SK-N-SH (cell line): ENCODE results near the gene GFPT2. TPM values are rescaled to one million over a fixed set of nuclear protein-coding genes. Genes with fewer than 3 reads are reported as not detected.

ENCODE experiments used
- CTCF ChIA-PET: fragments of 300-600, 350-600 bp; formaldehyde crosslinking; extraction: SDS; loops from one replicate; lab custom pipeline; 2021; lab: Yijun Ruan, JAX
- POLR2A ChIA-PET: fragments of 350-600 bp; sonication (Branson Sonifier 250); formaldehyde crosslinking; extraction: SDS; loops from one replicate; lab custom pipeline; 2020; ENCODE audit warnings: antibody characterized with exemption, inconsistent platforms; lab: Yijun Ruan, JAX
- DNase-seq: peaks from one replicate; pipeline ENCODE4 v3.0.0; 2012
- H2AFZ ChIP-seq: fragments of 200-600 bp; sonication (generic); 2 replicates; pipeline ENCODE4 v1.8.1; 2016; ENCODE audit warnings: antibody characterized with exemption, mild to moderate bottlenecking, low read depth
- H3F3A ChIP-seq: fragments of 200-600 bp; sonication (generic); replicated peaks from 2 replicates; pipeline ENCODE3; 2016; ENCODE audit warnings: antibody characterized with exemption, mild to moderate bottlenecking; ENCODE audit not compliant: insufficient read depth
- H3K27ac ChIP-seq, 2 experiments: fragments of 200-500 bp in 1 of 2; fragments of 200-600 bp in 1 of 2; sonication (Bioruptor generic) in 1 of 2; sonication (generic), shearing (Covaris generic) in 1 of 2; 2 replicates each; pipeline versions ENCODE4 v1.5.1 to v1.6.1; 2014 to 2016; ENCODE audit warnings: low read depth in 2 of 2, inconsistent platforms in 1 of 2, low read length in 1 of 2, mild to moderate bottlenecking in 1 of 2, mixed read lengths in 1 of 2
- H3K27me3 ChIP-seq: fragments of 200-600 bp; sonication (generic), shearing (Covaris generic); 2 replicates; pipeline ENCODE4 v1.6.1; 2016; ENCODE audit warnings: mixed run types; ENCODE audit not compliant: insufficient read depth
- H3K36me3 ChIP-seq, 2 experiments: fragments of 200-500 bp in 1 of 2; fragments of 200-600 bp in 1 of 2; sonication (Bioruptor generic) in 1 of 2; sonication (generic) in 1 of 2; replicated peaks in 1 of 2; 2 replicates each; pipeline versions ENCODE3 to v1.5.1; 2014 to 2016; ENCODE audit warnings: low read length in 1 of 2, mild to moderate bottlenecking in 1 of 2; ENCODE audit not compliant: insufficient read depth in 2 of 2, control insufficient read depth in 1 of 2
- H3K4me1 ChIP-seq, 2 experiments: fragments of 200-500 bp in 1 of 2; fragments of 200-600 bp in 1 of 2; sonication (Bioruptor generic) in 1 of 2; sonication (generic), shearing (Covaris generic) in 1 of 2; 2 replicates each; pipeline versions ENCODE4 v1.5.1 to v1.6.1; 2014 to 2016; ENCODE audit warnings: low read depth in 1 of 2, low read length in 1 of 2, mixed run types in 1 of 2; ENCODE audit not compliant: insufficient read depth in 2 of 2, control insufficient read depth in 1 of 2
- H3K4me2 ChIP-seq: fragments of 200-600 bp; sonication (generic), shearing (Covaris generic); 2 replicates; pipeline ENCODE4 v1.6.1; 2017; ENCODE audit warnings: mixed run types
- H3K4me3 ChIP-seq, 2 experiments: fragments of 200-500 bp in 1 of 2; fragments of 200-600 bp in 1 of 2; sonication (Bioruptor generic) in 1 of 2; sonication (generic), shearing (Covaris generic) in 1 of 2; 2 replicates each; pipeline versions ENCODE4 v1.5.1 to v1.8.1; 2014 to 2016; ENCODE audit warnings: low read depth in 2 of 2, inconsistent platforms in 1 of 2, low read length in 1 of 2, mild to moderate bottlenecking in 1 of 2, mixed read lengths in 1 of 2, moderate library complexity in 1 of 2
- H3K79me2 ChIP-seq: fragments of 200-600 bp; sonication (generic); 2 replicates; pipeline ENCODE4 v1.8.1; 2017; ENCODE audit warnings: mild to moderate bottlenecking; ENCODE audit not compliant: insufficient read depth
- H3K9ac ChIP-seq: fragments of 200-600 bp; sonication (generic); 2 replicates; pipeline ENCODE4 v1.6.1; 2017; ENCODE audit warnings: mixed run types
- H3K9me2 ChIP-seq: fragments of 200-600 bp; sonication (generic); 2 replicates; pipeline ENCODE4 v1.6.1; 2017; ENCODE audit warnings: mixed run types
- H3K9me3 ChIP-seq: fragments of 200-600 bp; sonication (generic); 2 replicates; pipeline ENCODE4 v1.6.1; 2017; ENCODE audit warnings: mixed run types, mild to moderate bottlenecking, moderate library complexity
- H4K20me1 ChIP-seq: fragments of 200-600 bp; sonication (generic); 2 replicates; pipeline ENCODE4 v1.6.1; 2017; ENCODE audit warnings: mild to moderate bottlenecking, mixed run types; ENCODE audit not compliant: insufficient read depth
- EP300 ChIP-seq, 2 experiments: IDR thresholded peaks; 2 replicates each; pipeline versions ENCODE4 v1.4.0 to v1.6.1; 2012; ENCODE audit warnings: borderline replicate concordance in 1 of 2, low read depth in 1 of 2, low read length in 1 of 2
- EZH2phosphoT487 ChIP-seq: fragments of 200-600 bp; sonication (generic); IDR thresholded peaks from 2 replicates; pipeline ENCODE4 v1.6.1; 2017; ENCODE audit warnings: low read depth, mixed run types, mild to moderate bottlenecking, antibody characterized with exemption, moderate library complexity, borderline replicate concordance
- FOXM1 ChIP-seq: IDR thresholded peaks from 2 replicates; pipeline ENCODE4 v1.4.0; 2012; ENCODE audit warnings: low read depth, mild to moderate bottlenecking
- GABPA ChIP-seq: IDR thresholded peaks from 2 replicates; pipeline ENCODE4 v1.4.0; 2012; ENCODE audit warnings: low read depth, mild to moderate bottlenecking
- GATA2 ChIP-seq: sonication (generic); formaldehyde crosslinking; IDR thresholded peaks from 2 replicates; pipeline ENCODE4 v1.5.0; 2020; ENCODE audit warnings: mild to moderate bottlenecking, missing genetic modification reagents
- JUND ChIP-seq: IDR thresholded peaks from 2 replicates; pipeline ENCODE4 v1.4.0; 2012
- NFIC ChIP-seq: IDR thresholded peaks from 2 replicates; pipeline ENCODE4 v1.4.0; 2012; ENCODE audit warnings: borderline replicate concordance
- POLR2AphosphoS5 ChIP-seq: IDR thresholded peaks from 2 replicates; pipeline ENCODE4 v1.6.1; 2012; ENCODE audit warnings: low read depth, low read length
- RAD21 ChIP-seq: IDR thresholded peaks from 2 replicates; pipeline ENCODE4 v1.6.1; 2012; ENCODE audit warnings: mild to moderate bottlenecking, low read length
- RXRA ChIP-seq: IDR thresholded peaks from 2 replicates; pipeline ENCODE4 v1.4.0; 2012; ENCODE audit warnings: low read depth, mild to moderate bottlenecking, borderline replicate concordance
- SMC3 ChIP-seq: IDR thresholded peaks from 2 replicates; pipeline ENCODE4 v1.6.1; 2012; ENCODE audit warnings: low read depth, low read length, improper control_type of control experiment
- TEAD4 ChIP-seq: IDR thresholded peaks from 2 replicates; pipeline ENCODE4 v1.4.0; 2012; ENCODE audit warnings: mild to moderate bottlenecking, borderline replicate concordance; ENCODE audit not compliant: insufficient read depth
- WGBS: methylation state at CpG from one replicate; pipeline ENCODE4 v1.1.6; 2017; ENCODE audit warnings: low lambda C conversion rate; 5-methylcytosine and 5-hydroxymethylcytosine counted together
- polyA plus RNA-seq, 3 experiments: library from polyadenylated mRNA; depleted of rRNA; stranded (reverse); fragments of >200 nt; gene quantifications; 2 replicates each; pipeline ENCODE4 v1.2.3, GENCODE V29; 2012
- TF ChIP-seq, protein P1 (sequence below): IDR thresholded peaks from 2 replicates; pipeline ENCODE4 v1.4.0; 2012; ENCODE audit warnings: low read depth, borderline replicate concordance
- TF ChIP-seq, protein P2 (sequence below): fragments of 150-350 bp; IDR thresholded peaks from 2 replicates; pipeline ENCODE4 v1.6.1; 2017; ENCODE audit warnings: antibody characterized with exemption, low read length, low read depth, borderline replicate concordance

The GFPT2 gene
- polyA plus RNA-seq, 1 of the 3 experiments (the other 2 are of a cell fraction): 8.1 TPM

- ChIA-PET POLR2A (no interaction called here), CTCF (interaction anchor here (2.6 to 3.4 kb wide), 2 partner anchors 19 to 124 kb away, joined by 13 to 15 read pairs; no protein-coding TSS in a partner anchor)
- Histone ChIP-seq H4K20me1 (no peaks in the 10 kb centered on the region), H2AFZ (no peak overlapping the region), H3K27ac (no peak overlapping the region), H3K9ac (no peak overlapping the region), H3K79me2 (no peaks in the 10 kb centered on the region), H3K36me3 (no peaks in the 10 kb centered on the region), H3K4me1 (peaks cover 0 to 24% of the 10 kb centered on the region in 2 experiments; a peak in 1 of 4 replicates), H3K4me3 (no peak overlapping the region), H3K9me2 (no peaks in the 10 kb centered on the region), H3F3A (no peaks in the 10 kb centered on the region), H3K9me3 (no peaks in the 10 kb centered on the region), H3K4me2 (no peak overlapping the region), H3K27me3 (no peaks in the 10 kb centered on the region)
- no peak for TF ChIP-seq RXRA
- TF ChIP-seq, protein P1, sequence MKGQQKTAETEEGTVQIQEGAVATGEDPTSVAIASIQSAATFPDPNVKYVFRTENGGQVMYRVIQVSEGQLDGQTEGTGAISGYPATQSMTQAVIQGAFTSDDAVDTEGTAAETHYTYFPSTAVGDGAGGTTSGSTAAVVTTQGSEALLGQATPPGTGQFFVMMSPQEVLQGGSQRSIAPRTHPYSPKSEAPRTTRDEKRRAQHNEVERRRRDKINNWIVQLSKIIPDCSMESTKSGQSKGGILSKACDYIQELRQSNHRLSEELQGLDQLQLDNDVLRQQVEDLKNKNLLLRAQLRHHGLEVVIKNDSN: no peak
- no peak for TF ChIP-seq EP300 (IDR thresholded peaks at IDR 0.05; ENCODE audit: borderline replicate concordance in 1 of 2, low read depth in 1 of 2, low read length in 1 of 2)
- no peak for TF ChIP-seq GABPA
- TF ChIP-seq GATA2 (CRISPR knock-in tag): no peak
- no peak for TF ChIP-seq FOXM1
- TF ChIP-seq TEAD4: no peak
- TF ChIP-seq, protein P2, sequence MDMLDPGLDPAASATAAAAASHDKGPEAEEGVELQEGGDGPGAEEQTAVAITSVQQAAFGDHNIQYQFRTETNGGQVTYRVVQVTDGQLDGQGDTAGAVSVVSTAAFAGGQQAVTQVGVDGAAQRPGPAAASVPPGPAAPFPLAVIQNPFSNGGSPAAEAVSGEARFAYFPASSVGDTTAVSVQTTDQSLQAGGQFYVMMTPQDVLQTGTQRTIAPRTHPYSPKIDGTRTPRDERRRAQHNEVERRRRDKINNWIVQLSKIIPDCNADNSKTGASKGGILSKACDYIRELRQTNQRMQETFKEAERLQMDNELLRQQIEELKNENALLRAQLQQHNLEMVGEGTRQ: no peak
- no peak for TF ChIP-seq POLR2AphosphoS5
- TF ChIP-seq RAD21: no peak
- TF ChIP-seq NFIC: no peak
- no peak for TF ChIP-seq SMC3
- TF ChIP-seq EZH2phosphoT487: no peak
- DNase-seq: no peak
- 87% methylated on average over 5 of the region's 10 CpGs for WGBS
Observed at GRCh38 chr5:180347702-180348101, 5.4 kb downstream of the GFPT2 start.

GRCh38 chr5:180346358-180346757 is 6.8 kb downstream of the GFPT2 start:
- Histone ChIP-seq H4K20me1 (no peaks in the 10 kb centered on the region), H3K9ac (no peak overlapping the region), H3K36me3 (no peaks in the 10 kb centered on the region), H3K27ac (no peak overlapping the region), H3K4me1 (peaks cover 0 to 18% of the 10 kb centered on the region in 2 experiments; a peak in 1 of 4 replicates), H3K9me3 (no peaks in the 10 kb centered on the region), H3K9me2 (no peaks in the 10 kb centered on the region), H2AFZ (no peak overlapping the region), H3K79me2 (no peaks in the 10 kb centered on the region), H3K4me2 (no peak overlapping the region), H3F3A (no peaks in the 10 kb centered on the region), H3K4me3 (no peak overlapping the region), H3K27me3 (no peaks in the 10 kb centered on the region)
- CTCF ChIA-PET: interaction anchor here (0.9 to 3.4 kb wide), 5 partner anchors 18 to 125 kb away, joined by 3 to 15 read pairs (median 4); no protein-coding TSS in a partner anchor
- POLR2A ChIA-PET: no interaction called here
- WGBS: 88% methylated on average over 13 of the region's 14 CpGs
- no peak for TF ChIP-seq JUND
- DNase-seq: no peak
